Smooth muscle cell of the brain vasculature (primary cell): ENCODE data around the gene C9orf153.
"Not testable (repeated sequence)": the region's sequence is repeated elsewhere in the genome, so short reads cannot be mapped to it uniquely, and the experiment has no call there.

ENCODE experiments used
- DNase-seq: peaks from one replicate; pipeline ENCODE4 v3.0.0-alpha.2; 2012; ENCODE audit warnings: low read depth, low spot score

C9orf153 gene

DNA sequence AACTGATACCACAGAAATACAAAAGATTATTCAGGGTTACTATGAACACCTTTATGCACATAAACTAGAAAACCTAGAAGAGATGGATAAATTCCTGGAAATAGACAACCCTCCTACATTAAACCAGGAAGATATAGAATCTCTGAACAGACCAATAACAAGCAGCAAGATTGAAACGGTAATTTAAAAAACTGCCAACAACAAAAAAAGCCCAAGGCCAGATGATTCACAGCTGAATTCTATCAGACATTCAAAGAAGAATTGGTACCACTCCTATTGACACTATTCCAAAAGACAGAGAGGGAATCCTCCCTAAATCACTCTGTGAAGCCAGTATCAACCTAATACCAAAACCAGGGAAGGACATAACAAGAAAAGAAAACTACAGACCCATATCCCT, 68.8 kb downstream of the C9orf153 start:
- not testable (repeated sequence) for DNase-seq

DNA sequence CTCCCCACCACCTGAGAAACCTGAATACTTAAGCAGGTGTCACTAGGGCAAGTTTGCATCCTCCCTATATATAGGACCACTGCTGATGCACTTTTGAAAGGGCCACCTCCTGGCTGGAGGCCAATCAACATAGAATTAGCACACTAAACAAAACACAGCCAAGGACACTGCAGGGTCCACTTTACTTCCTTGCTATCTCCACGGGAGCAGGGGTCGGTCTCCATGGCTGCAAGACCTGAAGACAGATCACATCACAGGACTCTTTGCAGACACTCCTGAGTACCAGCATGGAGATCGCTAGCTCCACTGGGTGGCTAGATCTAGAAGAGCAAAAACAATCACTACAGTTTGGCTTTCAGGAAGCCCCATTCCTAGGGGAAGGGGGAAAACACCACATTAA, 72.3 kb downstream of the C9orf153 start:
- DNase-seq: no peak

DNA sequence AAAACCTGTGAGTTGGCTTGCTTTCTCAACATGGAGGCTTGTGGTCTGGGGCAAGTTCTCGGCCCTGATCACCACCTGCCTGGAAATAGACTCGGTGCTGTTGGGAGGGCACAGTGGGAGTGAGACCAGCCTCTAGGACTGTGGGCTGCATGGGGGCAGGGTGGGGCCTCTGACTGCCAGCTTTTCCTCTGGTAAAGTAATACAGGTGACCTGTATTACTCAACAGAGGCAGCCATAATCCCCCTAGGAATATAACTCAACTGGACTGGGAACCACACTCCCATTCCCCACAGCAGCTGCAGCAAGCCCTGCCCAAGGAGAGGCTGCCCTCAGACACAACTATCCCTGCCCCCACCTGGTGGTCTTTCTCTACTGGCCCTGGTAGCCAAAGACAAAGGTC, 72.8 kb downstream of the C9orf153 start:
- no peak for DNase-seq

DNA sequence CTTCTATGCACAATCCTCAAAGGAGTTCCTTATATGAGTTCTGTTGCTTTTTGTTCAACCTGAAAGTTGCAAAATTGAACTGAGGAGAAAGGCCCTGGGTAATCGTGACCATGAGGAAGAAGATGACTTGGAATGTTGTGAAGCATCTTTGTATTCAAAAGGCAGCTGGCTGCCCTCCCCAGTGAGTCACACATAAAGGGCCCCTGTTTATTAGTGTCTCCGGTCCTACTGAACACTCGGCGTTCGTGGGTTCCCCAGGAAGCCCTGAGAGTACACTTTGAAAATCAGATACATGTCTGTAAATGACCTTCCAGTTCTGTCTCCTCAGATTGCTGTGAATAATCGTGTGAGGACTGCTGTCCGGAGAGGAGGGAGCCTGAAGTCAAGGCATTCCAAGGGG, 73.6 kb downstream of the C9orf153 start:
- no peak for DNase-seq

DNA sequence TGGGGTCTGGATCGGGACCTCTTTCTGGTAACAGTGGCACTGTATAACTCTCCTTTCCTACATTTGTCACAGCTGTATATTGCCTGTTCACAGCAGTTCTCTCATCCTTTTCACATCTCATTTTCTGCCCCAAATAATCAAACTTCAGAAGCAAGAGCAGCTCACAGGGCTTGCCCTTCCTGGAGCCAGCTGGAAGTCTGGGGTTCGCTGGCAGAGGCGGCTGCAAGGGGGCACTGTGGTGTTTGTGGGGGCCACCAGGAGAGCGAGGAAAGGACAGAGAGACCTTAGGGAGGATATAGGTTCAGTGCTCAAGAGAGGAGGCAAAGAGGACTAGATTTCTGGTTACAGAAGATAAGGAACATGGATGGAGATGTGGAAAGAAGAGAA, 75.3 kb downstream of the C9orf153 start:
- no peak for DNase-seq

DNA sequence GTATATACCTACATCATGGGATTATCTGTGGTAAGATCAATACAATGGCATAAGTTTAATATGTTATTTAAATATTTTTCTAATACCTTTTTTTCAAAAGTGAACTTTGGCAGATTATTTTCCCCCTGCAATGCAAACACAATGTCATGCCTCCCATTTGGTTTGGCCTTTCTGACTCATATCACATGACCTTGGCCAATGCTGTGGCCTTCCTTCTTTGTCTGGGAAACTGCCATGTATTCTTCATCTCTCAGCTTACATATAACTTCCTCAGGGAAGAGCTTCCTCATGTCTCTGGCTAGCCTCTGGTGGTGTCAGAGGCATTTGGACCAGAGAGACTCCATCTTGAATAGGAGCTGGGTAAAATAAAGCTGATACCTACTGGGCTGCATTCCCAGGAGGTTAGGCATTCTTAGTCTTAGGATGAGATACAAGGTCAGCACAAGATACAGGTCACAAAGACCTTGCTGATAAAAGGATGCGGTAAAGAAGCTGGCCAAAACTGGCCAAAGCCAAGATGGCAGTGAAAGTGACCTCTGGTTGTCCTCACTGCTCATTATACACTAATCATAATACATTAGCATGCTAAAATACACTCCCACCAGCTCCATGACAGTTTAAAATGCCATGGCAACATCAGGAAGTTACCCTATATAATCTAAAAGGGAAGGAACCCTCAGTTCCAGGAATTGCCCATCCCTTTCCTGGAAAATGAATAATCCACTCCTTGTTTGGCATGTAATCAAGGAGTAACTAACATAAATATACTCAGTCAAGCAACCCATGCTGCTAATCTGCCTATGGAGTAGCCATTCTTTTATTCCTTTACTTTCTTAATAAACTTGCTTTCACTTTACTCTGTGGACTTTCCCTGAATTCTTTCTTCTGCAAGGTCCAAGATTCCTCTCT, 76.0 kb downstream of the C9orf153 start:
- no peak for DNase-seq

DNA sequence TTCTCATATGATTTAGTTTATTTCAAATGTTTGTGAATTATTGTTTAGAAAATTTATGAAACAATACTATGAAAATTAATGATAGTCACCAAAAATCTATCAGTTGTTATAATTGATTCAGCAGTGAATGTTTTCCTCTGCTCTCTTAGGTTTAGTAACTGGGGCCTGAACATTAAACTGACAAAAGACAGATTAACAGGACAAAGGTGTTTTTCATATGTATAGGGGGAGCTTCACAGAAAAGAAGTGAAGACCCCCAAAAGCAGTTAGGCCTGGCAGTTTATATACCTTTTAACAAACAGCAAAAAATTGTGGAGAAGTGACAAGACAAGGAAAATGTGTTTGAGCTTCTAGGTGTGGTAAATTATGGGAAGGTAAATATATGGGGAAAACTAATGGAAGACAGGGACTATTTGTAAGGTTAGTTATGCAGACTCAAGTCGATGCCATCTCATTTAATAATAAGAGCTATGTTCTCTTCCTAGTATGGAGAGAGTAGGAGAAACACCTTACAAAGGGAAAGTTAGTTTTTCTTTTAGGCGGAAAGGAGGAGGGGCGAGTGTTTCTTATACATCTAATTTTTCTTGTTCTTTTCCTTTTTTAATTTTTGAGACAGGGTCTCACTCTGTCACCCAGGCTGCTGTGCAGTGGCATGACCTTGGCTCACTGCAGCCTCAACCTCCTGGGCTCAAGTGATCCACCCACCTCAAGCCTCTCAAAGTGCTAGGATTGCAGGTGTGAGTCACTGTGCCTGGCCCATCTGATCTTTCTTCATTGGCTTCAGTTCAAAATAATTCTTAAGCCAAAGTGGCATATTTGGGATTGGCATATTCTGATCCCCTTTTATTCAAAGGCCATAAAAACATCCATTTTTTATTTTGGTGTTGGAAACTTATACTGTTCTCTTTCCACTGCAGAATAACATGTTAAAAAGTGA, 77.8 kb downstream of the C9orf153 start:
- DNase-seq: no peak

DNA sequence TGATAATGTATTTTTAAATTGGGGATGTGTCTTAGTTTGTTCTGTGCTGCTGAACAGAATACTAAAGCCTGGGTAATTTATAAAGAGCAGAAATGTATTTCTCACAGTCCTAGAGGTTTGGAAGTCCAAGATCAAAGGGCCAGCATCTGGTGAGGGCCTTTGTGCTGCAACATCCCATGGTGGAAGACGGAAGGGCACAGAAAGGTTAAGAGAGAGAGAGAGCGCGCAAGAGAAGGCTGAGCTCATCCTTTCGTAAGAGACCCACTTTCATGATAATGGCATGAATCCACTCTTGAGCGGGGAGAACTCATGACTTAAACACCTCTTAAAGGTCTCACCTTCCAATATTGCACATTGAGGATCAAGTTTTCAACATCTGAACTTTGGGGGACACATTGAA, 81.0 kb downstream of the C9orf153 start:
- no peak for DNase-seq

DNA sequence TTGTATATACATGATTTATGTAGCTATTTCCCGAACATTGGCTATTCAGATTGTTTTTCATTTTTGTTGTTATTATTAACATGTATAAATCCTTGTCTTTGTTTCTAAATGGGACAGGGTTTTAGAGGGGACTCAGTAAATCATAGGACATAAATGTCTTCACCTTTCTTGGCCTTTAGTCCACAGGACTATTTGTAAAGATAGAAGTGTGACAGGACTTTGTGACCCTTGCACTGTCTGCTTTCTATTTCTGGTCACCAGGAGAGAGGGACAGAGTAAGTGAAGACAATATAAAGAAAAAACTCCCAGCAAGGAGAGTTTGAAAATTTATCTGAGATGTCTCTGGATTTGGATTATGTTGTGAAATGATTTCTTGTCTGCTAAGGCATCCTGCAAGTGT, 81.5 kb downstream of the C9orf153 start:
- no peak for DNase-seq

DNA sequence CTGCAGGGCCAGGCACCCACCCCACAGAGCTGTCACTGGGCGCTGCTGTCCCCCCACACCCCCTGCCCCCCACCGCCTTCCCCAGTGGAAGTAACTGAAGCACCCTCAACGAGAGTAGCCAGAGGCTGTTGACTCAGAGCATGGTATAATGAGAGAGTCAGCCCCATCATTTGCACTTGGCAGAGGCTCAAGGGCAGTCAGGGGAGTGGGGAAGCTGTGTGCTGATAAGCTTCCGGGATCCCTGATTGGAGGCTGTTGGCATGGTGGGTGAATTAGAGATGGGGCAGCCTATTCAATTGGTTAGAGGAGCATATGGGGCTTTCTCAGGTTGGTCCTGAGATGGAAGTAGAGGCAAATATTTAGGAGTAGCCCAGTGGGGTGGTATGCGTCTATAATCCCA, 83.0 kb downstream of the C9orf153 start:
- DNase-seq: no peak

DNA sequence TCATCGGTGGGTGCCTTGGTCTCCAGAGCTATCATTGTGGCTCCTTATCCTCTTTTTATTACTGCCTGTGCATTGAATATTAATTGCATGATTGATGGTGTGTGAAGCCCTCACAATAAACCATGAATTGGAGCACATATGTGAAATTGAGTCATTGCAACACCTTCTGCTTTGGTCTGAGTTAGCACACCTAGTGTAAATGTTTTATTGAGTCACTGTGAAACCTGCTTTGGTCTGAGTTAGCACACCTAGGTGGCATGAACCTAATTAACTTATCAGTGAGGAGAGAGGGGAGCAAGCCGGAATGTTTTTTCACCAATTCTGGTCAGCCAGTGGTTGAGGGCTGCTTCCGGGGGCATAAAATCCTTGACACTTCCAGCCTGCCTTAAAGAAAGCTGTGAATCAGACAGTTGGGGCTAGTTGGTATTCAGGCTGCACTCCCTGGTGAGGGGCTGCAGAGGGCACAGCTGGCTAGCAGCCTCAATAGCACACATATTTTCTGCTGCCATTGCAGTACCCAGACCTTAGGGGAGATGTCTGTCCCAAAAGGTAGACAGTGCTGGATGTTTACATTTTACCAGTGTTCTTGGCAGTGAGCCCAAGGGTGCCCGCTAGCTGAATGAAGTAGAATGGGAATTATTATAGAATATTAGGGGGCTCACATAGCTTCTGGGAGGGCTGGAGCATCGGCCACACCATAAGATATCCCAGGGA, 83.6 kb downstream of the C9orf153 start:
- DNase-seq: no peak

DNA sequence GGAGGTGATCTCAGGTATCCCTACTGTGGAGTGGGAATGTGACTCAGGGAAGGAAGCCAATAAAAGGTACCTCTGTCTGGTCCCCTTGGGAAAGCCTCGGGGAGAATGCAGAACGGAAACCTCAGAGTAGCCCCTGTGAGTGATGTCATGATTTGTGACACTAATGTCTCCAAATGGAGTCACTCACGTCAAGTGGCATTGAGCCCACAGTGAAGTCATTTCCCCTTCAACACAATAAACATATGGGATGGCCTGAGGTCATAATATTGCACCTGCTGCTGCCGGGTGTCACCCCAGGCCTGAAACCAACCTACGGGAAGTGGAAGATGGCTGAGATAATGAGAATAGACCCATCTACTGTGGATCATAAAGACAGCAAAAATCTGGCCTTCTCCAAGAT, 84.2 kb downstream of the C9orf153 start:
- DNase-seq: no peak
